HepG2 (cell line): Measurements from ENCODE around the gene CCT6A. TPM values are rescaled to one million over a fixed set of nuclear protein-coding genes. Genes with fewer than 3 reads are reported as not detected.

Experiments
- BCLAF1 ChIP-seq: fragments of 450-650 bp; IDR thresholded peaks from 2 replicates; pipeline ENCODE4 v1.6.1; 2017; ENCODE audit warnings: mild to moderate bottlenecking
- CREBL2 ChIP-seq: sonication (generic); formaldehyde crosslinking; IDR thresholded peaks from 2 replicates; pipeline ENCODE4 v1.8.1; 2023; ENCODE audit warnings: missing genetic modification reagents, mild to moderate bottlenecking, borderline replicate concordance
- ELF4 ChIP-seq: sonication (generic); formaldehyde crosslinking; IDR thresholded peaks from 2 replicates; pipeline ENCODE4 v1.5.0; 2020; ENCODE audit warnings: missing genetic modification reagents, mild to moderate bottlenecking, moderate library complexity, borderline replicate concordance
- ERF ChIP-seq: IDR thresholded peaks from 2 replicates; pipeline ENCODE4 v1.6.1; 2018; ENCODE audit warnings: missing biosample characterization, missing genetic modification reagents
- ESRRA ChIP-seq: sonication (generic); formaldehyde crosslinking; IDR thresholded peaks from 2 replicates; pipeline ENCODE4 v1.5.1; 2020; ENCODE audit warnings: mild to moderate bottlenecking, low read depth, missing genetic modification reagents
- FOXA3 ChIP-seq: IDR thresholded peaks from 2 replicates; pipeline ENCODE4 v1.6.1; 2016; ENCODE audit warnings: missing genetic modification reagents, missing compliant biosample characterization
- FUBP1 ChIP-seq: sonication (generic); formaldehyde crosslinking; IDR thresholded peaks from 2 replicates; pipeline ENCODE4 v1.5.1; 2020; ENCODE audit warnings: missing genetic modification reagents, mild to moderate bottlenecking, borderline replicate concordance
- HOXA3 ChIP-seq: sonication (generic); formaldehyde crosslinking; IDR thresholded peaks from 2 replicates; pipeline ENCODE4 v1.5.0; 2020; ENCODE audit warnings: missing genetic modification reagents
- MIXL1 ChIP-seq: IDR thresholded peaks from 2 replicates; pipeline ENCODE4 v1.6.1; 2016
- NFRKB ChIP-seq: fragments of 450-650 bp; IDR thresholded peaks from 2 replicates; pipeline ENCODE4 v1.6.1; 2017
- NRL ChIP-seq: sonication (generic); formaldehyde crosslinking; IDR thresholded peaks from 2 replicates; pipeline ENCODE4 v1.5.0; 2020; ENCODE audit warnings: missing genetic modification reagents, mild to moderate bottlenecking, moderate library complexity, borderline replicate concordance
- PHB2 ChIP-seq: fragments of 450-650 bp; IDR thresholded peaks from 2 replicates; pipeline ENCODE4 v1.6.1; 2018; ENCODE audit not compliant: partially characterized antibody
- TFE3 ChIP-seq: IDR thresholded peaks from 2 replicates; pipeline ENCODE4 v1.6.1; 2016
- YEATS4 ChIP-seq: sonication (generic); formaldehyde crosslinking; IDR thresholded peaks from 2 replicates; pipeline ENCODE4 v1.4.0; 2020; ENCODE audit warnings: missing genetic modification reagents, borderline replicate concordance
- ZNF12 ChIP-seq: sonication (generic); formaldehyde crosslinking; IDR thresholded peaks from 2 replicates; pipeline ENCODE4 v1.5.0; 2020; ENCODE audit warnings: missing genetic modification reagents
- ZNF138 ChIP-seq: sonication (generic); formaldehyde crosslinking; IDR thresholded peaks from 2 replicates; pipeline ENCODE4 v1.5.0; 2020; ENCODE audit warnings: mild to moderate bottlenecking, low read depth, missing genetic modification reagents
- ZNF460 ChIP-seq: sonication (generic); formaldehyde crosslinking; IDR thresholded peaks from 2 replicates; pipeline ENCODE4 v1.5.1; 2020; ENCODE audit warnings: missing genetic modification reagents, mild to moderate bottlenecking, borderline replicate concordance
- ZNF530 ChIP-seq: sonication (generic); formaldehyde crosslinking; IDR thresholded peaks from 2 replicates; pipeline ENCODE4 v1.5.0; 2020; ENCODE audit warnings: low read depth, mild to moderate bottlenecking, missing genetic modification reagents
- ZNF619 ChIP-seq: sonication (generic); formaldehyde crosslinking; IDR thresholded peaks from 2 replicates; pipeline ENCODE4 v1.4.0; 2020; ENCODE audit warnings: mild to moderate bottlenecking, missing genetic modification reagents
- ZNF761 ChIP-seq: sonication (generic); formaldehyde crosslinking; conservative IDR thresholded peaks from 2 replicates; pipeline ENCODE4 v1.4.0; 2020; ENCODE audit warnings: mild to moderate bottlenecking, missing genetic modification reagents
- ZNF766 ChIP-seq: sonication (generic); formaldehyde crosslinking; IDR thresholded peaks from 2 replicates; pipeline ENCODE4 v1.5.0; 2020; ENCODE audit warnings: missing genetic modification reagents, borderline replicate concordance
- polyA plus RNA-seq, 8 experiments: library from polyadenylated mRNA; depleted of rRNA in 3 of 8; stranded (reverse) in 7 of 8; unstranded in 1 of 8; fragments of >200 nt; fragmentation: Illumina TruSeq in 4 of 8; extraction: Trizol in 4 of 8; gene quantifications; 2 replicates each; pipeline versions ENCODE4 v1.2.1 to v1.2.3, GENCODE V29; 2011 to 2016; ENCODE audit warnings: low read depth in 4 of 8, missing spikeins in 1 of 8, mixed read lengths in 1 of 8; ENCODE audit not compliant: insufficient read depth in 1 of 8
- total RNA-seq, 5 experiments: library from RNA; depleted of rRNA; stranded (reverse); fragments of >200 nt; fragmentation: Illumina TruSeq; extraction: Trizol; gene quantifications; 2 replicates each; pipeline ENCODE4 v1.2.3, GENCODE V29; 2016; ENCODE audit warnings: low read depth in 1 of 5

Gene CCT6A
- total and polyA plus RNA-seq, 2 of the 13 experiments (the other 11 are each of a cell fraction or from before 2014, with no cell fraction given), result 219 to 292 TPM

DNA sequence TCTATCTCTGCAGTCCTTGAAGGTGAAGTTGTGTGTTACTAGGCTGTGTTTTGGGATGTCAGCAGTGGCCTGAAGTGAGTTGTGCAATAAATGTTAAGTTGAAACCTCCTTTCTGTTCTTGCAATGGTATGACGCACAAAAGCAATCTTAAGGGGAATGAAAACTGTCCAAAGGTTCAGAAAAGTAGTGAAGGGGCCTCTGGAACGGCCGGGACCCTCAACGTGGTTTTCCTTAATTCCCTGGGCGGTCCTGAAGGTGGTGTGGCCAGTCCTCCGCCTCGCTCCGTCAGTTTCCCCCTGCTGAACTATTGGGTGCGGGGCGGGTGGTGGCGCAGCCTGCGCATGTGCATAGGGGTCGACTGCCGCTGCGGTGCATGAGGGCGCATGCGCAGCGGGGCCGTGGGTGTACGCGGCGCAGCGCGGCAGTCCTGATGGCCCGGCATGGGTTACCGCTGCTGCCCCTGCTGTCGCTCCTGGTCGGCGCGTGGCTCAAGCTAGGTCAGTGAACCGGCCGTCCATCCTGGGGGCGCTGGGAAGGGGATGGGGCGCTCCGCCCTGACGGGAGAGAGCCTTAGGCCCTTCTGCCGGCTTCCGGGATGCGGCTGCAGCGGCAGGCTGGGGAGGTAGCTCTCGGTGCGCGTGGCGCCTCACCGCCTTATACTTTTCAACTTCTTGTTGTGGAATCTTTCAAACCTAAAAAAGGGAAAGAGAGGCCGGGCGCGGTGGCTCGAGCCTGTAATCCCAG lies 12.5 kb downstream of the CCT6A start, which contains the start of gene SUMF2 (continued):
- TF ChIP-seq FUBP1 (CRISPR knock-in tag), result peak; percentile 50; the same call in 1 of the 2 replicates
- TF ChIP-seq ZNF761 (CRISPR knock-in tag), result no peak
- TF ChIP-seq NRL (CRISPR knock-in tag), result peak; percentile 62; the same call in 1 of the 2 replicates
- TF ChIP-seq PHB2, result no peak
- TF ChIP-seq ZNF460, result no peak; the same call in 1 of the 2 replicates
- no peak for TF ChIP-seq TFE3 (CRISPR knock-in tag)
- TF ChIP-seq FOXA3 (CRISPR knock-in tag), result no peak
- TF ChIP-seq ELF4 (CRISPR knock-in tag), result peak; percentile 38; the same call in 1 of the 2 replicates
- TF ChIP-seq ZNF138 (CRISPR knock-in tag), result peak; percentile 86; the same call in 1 of the 2 replicates
- no peak for TF ChIP-seq NFRKB
- TF ChIP-seq YEATS4, result peak; percentile 80; the same call in 1 of the 2 replicates
- TF ChIP-seq ESRRA (CRISPR knock-in tag), result peak; percentile 40; the same call in 1 of the 2 replicates
- peak; percentile 88 for TF ChIP-seq HOXA3 (CRISPR knock-in tag)
- TF ChIP-seq MIXL1 (CRISPR knock-in tag), result no peak; the same call in 1 of the 2 replicates
- no peak for TF ChIP-seq ZNF530 (CRISPR knock-in tag)
- 0 out of 2 replicates have a peak, but pooled peaks have one; percentile 23 for TF ChIP-seq ZNF12 (CRISPR knock-in tag)
- TF ChIP-seq ERF (CRISPR knock-in tag), result no peak
- TF ChIP-seq BCLAF1, result no peak
- TF ChIP-seq ZNF766 (CRISPR knock-in tag), result no peak
- peak; percentile 79; the same call in 1 of the 2 replicates for TF ChIP-seq ZNF619
- TF ChIP-seq CREBL2 (CRISPR knock-in tag), result no peak; the same call in 1 of the 2 replicates
